Trophoblast cell (in vitro differentiated cells and primary cell): Measurements from ENCODE around the gene ANKRD60.
A peak's percentile ranks its signal among the peaks of the same experiment; 100 is the strongest.

Experiments used
- DNase-seq, 2 donors: peaks; one replicate each; pipeline ENCODE4 v3.0.0-alpha.2; 2016
- H2AFZ ChIP-seq: 2 replicates; pipeline ENCODE4 v1.6.1; 2013; ENCODE audit warnings: low read length, moderate library complexity, mild to moderate bottlenecking; ENCODE audit not compliant: insufficient read depth, poor library complexity
- H2AK5ac ChIP-seq: 2 replicates; pipeline ENCODE4 v1.6.1; 2013; ENCODE audit warnings: mild to moderate bottlenecking, low read length
- H2BK120ac ChIP-seq: 2 replicates; pipeline ENCODE4 v1.6.1; 2013; ENCODE audit warnings: low read length, mild to moderate bottlenecking, moderate library complexity; ENCODE audit not compliant: insufficient read depth, poor library complexity
- H2BK12ac ChIP-seq: 2 replicates; pipeline ENCODE4 v1.6.1; 2013; ENCODE audit warnings: mild to moderate bottlenecking, low read length, moderate library complexity
- H2BK5ac ChIP-seq: 2 replicates; pipeline ENCODE4 v1.6.1; 2013; ENCODE audit warnings: low read length, low read depth, moderate library complexity, mild to moderate bottlenecking; ENCODE audit not compliant: poor library complexity
- H3K14ac ChIP-seq: 2 replicates; pipeline ENCODE4 v1.6.1; 2013; ENCODE audit warnings: mild to moderate bottlenecking, low read length
- H3K18ac ChIP-seq: 2 replicates; pipeline ENCODE4 v1.6.1; 2013; ENCODE audit warnings: mild to moderate bottlenecking, low read length
- H3K23ac ChIP-seq: 2 replicates; pipeline ENCODE4 v1.6.1; 2013; ENCODE audit warnings: low read length
- H3K27ac ChIP-seq: 2 replicates; pipeline ENCODE4 v1.5.1; 2013; ENCODE audit warnings: low read depth, mild to moderate bottlenecking, inconsistent platforms, low read length, moderate library complexity
- H3K27me3 ChIP-seq: 2 replicates; pipeline ENCODE4 v1.6.1; 2013; ENCODE audit warnings: inconsistent platforms, mild to moderate bottlenecking, low read length, moderate library complexity; ENCODE audit not compliant: insufficient read depth
- H3K36me3 ChIP-seq, 2 experiments: 1 replicate in 1 of 2; 2 replicates in 1 of 2; pipeline ENCODE4 v1.6.1; 2013; ENCODE audit warnings: low read length in 2 of 2, mild to moderate bottlenecking in 2 of 2, moderate library complexity in 1 of 2; ENCODE audit not compliant: insufficient read depth in 2 of 2, control insufficient read depth in 1 of 2
- H3K4ac ChIP-seq: 2 replicates; pipeline ENCODE4 v1.6.1; 2013; ENCODE audit warnings: low read depth, mild to moderate bottlenecking, low read length, moderate library complexity
- H3K4me1 ChIP-seq, 2 experiments: 1 replicate in 1 of 2; 2 replicates in 1 of 2; pipeline ENCODE4 v1.6.1; 2013; ENCODE audit warnings: low read length in 2 of 2, mild to moderate bottlenecking in 2 of 2, moderate library complexity in 1 of 2; ENCODE audit not compliant: insufficient read depth in 2 of 2, control insufficient read depth in 1 of 2
- H3K4me2 ChIP-seq: 2 replicates; pipeline ENCODE4 v1.6.1; 2013; ENCODE audit warnings: inconsistent platforms, mild to moderate bottlenecking, low read length, moderate library complexity
- H3K4me3 ChIP-seq: 2 replicates; pipeline ENCODE4 v1.5.1; 2013; ENCODE audit warnings: mild to moderate bottlenecking, low read depth, low read length, inconsistent platforms
- H3K79me1 ChIP-seq: one replicate; pipeline ENCODE4 v1.6.1; 2013; ENCODE audit warnings: low read length
- H3K79me2 ChIP-seq: 2 replicates; pipeline ENCODE4 v1.6.1; 2013; ENCODE audit warnings: low read length, mild to moderate bottlenecking; ENCODE audit not compliant: control insufficient read depth, insufficient read depth, poor library complexity
- H3K9ac ChIP-seq: 2 replicates; pipeline ENCODE4 v1.6.1; 2013; ENCODE audit warnings: mild to moderate bottlenecking, low read length
- H3K9me3 ChIP-seq: 2 replicates; pipeline ENCODE4 v1.6.1; 2013; ENCODE audit warnings: low read depth, mild to moderate bottlenecking, control low read depth, inconsistent platforms, low read length; ENCODE audit not compliant: insufficient read depth
- H4K12ac ChIP-seq: 2 replicates; pipeline ENCODE4 v1.6.1; 2013; ENCODE audit warnings: low read depth, mild to moderate bottlenecking, low read length, moderate library complexity
- H4K8ac ChIP-seq: 2 replicates; pipeline ENCODE4 v1.6.1; 2013; ENCODE audit warnings: low read depth, mild to moderate bottlenecking, low read length, moderate library complexity
- H4K91ac ChIP-seq: one replicate; pipeline ENCODE4 v1.6.1; 2013; ENCODE audit warnings: low read depth, mild to moderate bottlenecking, low read length, moderate library complexity
- WGBS: extraction: QIAGEN DNeasy Blood & Tissue Kit; methylation state at CpG from one replicate; pipeline ENCODE4 v1.1.7; 2013; ENCODE audit warnings: missing lambda C conversion rate; ENCODE audit not compliant: insufficient read length, insufficient coverage; ENCODE audit errors: extremely low coverage; 5-methylcytosine and 5-hydroxymethylcytosine counted together

ANKRD60 gene

DNA sequence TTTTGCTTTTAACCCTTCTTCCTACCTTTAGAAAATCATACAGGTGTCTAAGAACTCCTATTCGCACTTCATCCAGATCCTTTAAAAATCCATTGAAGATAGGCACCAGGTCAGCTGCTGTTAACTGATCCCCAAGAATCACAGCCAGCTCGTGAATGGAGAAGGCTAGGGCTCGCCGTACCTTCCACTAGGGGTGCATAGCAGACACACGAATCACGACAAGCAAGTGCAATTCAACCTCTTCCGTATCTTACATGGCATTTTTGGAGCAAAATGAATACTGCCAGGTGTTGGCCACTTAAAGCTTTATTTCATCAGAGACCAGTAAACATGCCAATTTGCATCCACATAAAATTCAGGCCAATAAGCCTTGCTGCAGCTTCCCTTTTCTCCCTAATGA is 10.8 kb upstream of the ANKRD60 start:
- Histone ChIP-seq H3K79me2 (no peaks in the 10 kb centered on the region), H3K27ac (no peak overlapping the region), H3K79me1 (no peaks in the 10 kb centered on the region), H3K23ac (no peak overlapping the region), H3K27me3 (no peaks in the 10 kb centered on the region), H3K4me2 (no peak overlapping the region), H4K8ac (no peak overlapping the region), H3K9ac (no peak overlapping the region), H3K9me3 (no peaks in the 10 kb centered on the region), H3K4ac (no peak overlapping the region), H4K91ac (no peak overlapping the region), H2BK12ac (no peak overlapping the region), H3K36me3 (peaks cover 9 to 14% of the 10 kb centered on the region in 2 experiments), H3K4me1 (peaks cover 0 to 3% of the 10 kb centered on the region in 2 experiments), H3K18ac (no peak overlapping the region), H3K4me3 (no peak overlapping the region), H2BK5ac (no peak overlapping the region), H2AK5ac (no peak overlapping the region), H3K14ac (no peak overlapping the region), H2BK120ac (no peak overlapping the region), H2AFZ (no peak overlapping the region), H4K12ac (no peak overlapping the region)
- no CpG with 5 or more reads among the region's 7 CpGs for WGBS
- no peak for DNase-seq

DNA sequence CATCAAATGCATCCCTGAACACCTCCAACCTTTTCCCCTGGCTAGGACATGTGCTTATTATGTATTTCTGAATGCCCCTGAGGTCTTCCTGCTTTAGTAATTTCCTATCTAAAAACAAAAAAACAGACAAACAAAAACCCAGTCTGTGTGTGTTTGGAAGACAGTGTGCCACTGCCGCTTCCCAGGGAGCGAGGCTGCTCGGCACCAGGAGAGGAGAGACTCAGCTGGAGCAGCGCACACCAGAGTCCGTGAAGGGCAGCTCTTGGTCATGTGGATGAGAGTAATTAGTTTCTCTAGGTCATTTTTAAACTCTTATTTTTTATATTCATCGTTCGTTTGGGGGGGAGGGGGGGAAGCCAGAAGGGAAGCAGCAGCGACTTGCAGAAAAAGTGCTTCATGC is 10.0 kb upstream of the ANKRD60 start:
- H3K4ac ChIP-seq: no peak overlapping the region
- no peak overlapping the region for H2AFZ ChIP-seq
- no peak overlapping the region for H4K8ac ChIP-seq
- H3K27me3 ChIP-seq: no peaks in the 10 kb centered on the region
- H4K12ac ChIP-seq: no peak overlapping the region
- no peak overlapping the region for H2BK12ac ChIP-seq
- no peak overlapping the region for H4K91ac ChIP-seq
- H3K9ac ChIP-seq: no peak overlapping the region
- no peak for DNase-seq
- H3K4me3 ChIP-seq: no peak overlapping the region
- peaks cover 9 to 14% of the 10 kb centered on the region in 2 experiments for H3K36me3 ChIP-seq
- H3K14ac ChIP-seq: no peak overlapping the region
- no peak overlapping the region for H2AK5ac ChIP-seq
- H3K4me1 ChIP-seq: peaks cover 0 to 3% of the 10 kb centered on the region in 2 experiments
- no peak overlapping the region for H3K4me2 ChIP-seq
- no peak overlapping the region for H2BK120ac ChIP-seq
- WGBS: no CpG with 5 or more reads among the region's 8 CpGs
- no peak overlapping the region for H2BK5ac ChIP-seq
- H3K79me2 ChIP-seq: no peaks in the 10 kb centered on the region
- no peak overlapping the region for H3K23ac ChIP-seq
- no peak overlapping the region for H3K18ac ChIP-seq
- H3K9me3 ChIP-seq: no peaks in the 10 kb centered on the region
- no peak overlapping the region for H3K27ac ChIP-seq
- H3K79me1 ChIP-seq: no peaks in the 10 kb centered on the region

DNA sequence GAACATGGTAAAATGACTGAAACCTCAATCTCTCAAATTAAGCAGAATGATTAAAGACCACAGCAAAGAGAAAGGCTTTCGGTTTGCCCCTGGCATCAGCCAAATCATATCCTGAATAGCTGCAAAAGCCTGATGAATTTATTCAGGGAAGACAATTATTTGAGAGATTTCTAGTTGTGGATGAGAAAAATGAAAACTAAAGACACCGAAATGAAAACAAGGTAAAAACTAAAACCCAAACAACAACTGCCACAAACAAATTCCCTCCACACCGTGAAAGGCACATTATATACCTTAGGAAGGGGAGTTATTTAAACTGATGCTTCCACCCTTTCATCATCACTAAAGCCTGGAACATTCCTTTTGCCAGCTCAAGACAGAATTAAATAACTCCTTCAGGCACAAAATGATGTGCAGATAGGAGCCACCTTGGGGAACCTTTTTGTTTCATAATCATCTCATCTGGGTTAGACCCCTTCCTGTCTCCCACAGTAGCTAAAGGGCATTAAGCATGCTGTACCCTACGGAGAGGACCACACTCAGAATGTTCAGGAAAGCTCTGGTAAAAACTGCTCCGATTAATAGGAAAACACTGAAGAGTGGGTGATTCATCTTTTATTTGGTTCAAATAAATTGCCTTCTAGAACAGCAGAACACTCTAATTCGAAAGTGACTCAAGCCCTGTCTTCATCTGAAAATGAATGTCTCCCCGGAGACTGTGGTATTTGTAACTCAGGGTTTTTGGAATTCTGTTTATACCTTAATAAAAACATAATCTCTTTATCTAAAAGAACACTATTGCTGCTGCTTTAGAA is 9.1 kb upstream of the ANKRD60 start:
- Histone ChIP-seq H3K23ac (no peak overlapping the region), H4K8ac (no peak overlapping the region), H3K4me1 (peaks cover 0 to 3% of the 10 kb centered on the region in 2 experiments), H3K27ac (no peak overlapping the region), H3K18ac (no peak overlapping the region), H3K9me3 (peaks cover 1% of the 10 kb centered on the region), H2AK5ac (no peak overlapping the region), H3K4me3 (no peak overlapping the region), H2BK5ac (no peak overlapping the region), H2AFZ (no peak overlapping the region), H3K36me3 (peaks cover 2 to 11% of the 10 kb centered on the region in 2 experiments), H3K4me2 (no peak overlapping the region), H3K79me1 (no peaks in the 10 kb centered on the region), H4K91ac (no peak overlapping the region), H2BK120ac (no peak overlapping the region), H3K79me2 (no peaks in the 10 kb centered on the region), H3K4ac (no peak overlapping the region), H3K14ac (no peak overlapping the region), H4K12ac (no peak overlapping the region), H3K9ac (no peak overlapping the region), H2BK12ac (no peak overlapping the region), H3K27me3 (no peaks in the 10 kb centered on the region)
- WGBS: no CpG with 5 or more reads among the region's 7 CpGs
- peak in 1 of 2 donors; percentile 26 for DNase-seq

DNA sequence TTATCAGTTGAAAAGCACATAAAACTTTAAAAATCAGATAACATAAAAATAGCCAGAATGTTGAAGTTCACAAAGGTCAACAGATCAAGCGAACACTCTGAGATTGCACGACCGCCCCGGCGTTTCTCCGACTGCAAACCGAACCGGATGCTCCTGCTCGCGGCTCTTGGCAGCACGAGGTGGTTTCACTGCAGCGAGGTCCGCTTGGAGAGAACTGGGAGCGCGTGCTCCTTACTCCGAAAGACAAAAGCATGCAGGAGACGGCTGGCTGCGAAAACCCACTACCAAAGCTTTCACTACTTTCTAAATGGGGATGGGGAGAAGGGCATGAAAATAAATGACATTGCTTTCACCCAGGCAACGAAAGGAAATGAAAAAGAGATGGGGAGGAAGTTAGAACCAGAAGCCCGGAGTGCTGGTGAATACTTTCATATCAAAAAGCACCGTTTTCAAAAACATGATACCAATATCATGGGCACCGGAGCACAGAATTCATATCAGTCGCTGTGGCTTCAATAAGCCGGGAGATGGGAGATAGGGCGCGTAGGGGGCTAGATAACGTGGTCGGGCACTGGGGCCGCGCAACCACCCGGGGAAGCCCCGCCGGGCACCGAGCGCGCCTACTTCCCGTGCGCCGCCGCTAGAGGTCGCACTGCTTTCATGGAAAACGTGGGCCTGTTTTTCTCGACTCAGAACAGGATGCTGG is 8.3 kb upstream of the ANKRD60 start:
- Histone ChIP-seq H4K12ac (no peak overlapping the region), H3K4me3 (peak overlapping the region; percentile 45), H3K23ac (no peak overlapping the region), H2BK5ac (no peak overlapping the region), H3K14ac (no peak overlapping the region), H3K4me2 (peak overlapping the region; percentile 95), H3K27me3 (no peaks in the 10 kb centered on the region), H3K4me1 (peaks cover 0 to 3% of the 10 kb centered on the region in 2 experiments), H3K4ac (no peak overlapping the region), H3K79me2 (no peaks in the 10 kb centered on the region), H3K9ac (no peak overlapping the region), H3K9me3 (peaks cover 2% of the 10 kb centered on the region), H3K27ac (no peak overlapping the region), H4K8ac (no peak overlapping the region), H2AK5ac (no peak overlapping the region), H4K91ac (no peak overlapping the region), H3K18ac (no peak overlapping the region), H3K36me3 (peaks cover 2 to 12% of the 10 kb centered on the region in 2 experiments), H2BK12ac (no peak overlapping the region), H2BK120ac (no peak overlapping the region), H2AFZ (no peak overlapping the region), H3K79me1 (no peaks in the 10 kb centered on the region)
- peak; percentile 32 to 80 for DNase-seq
- WGBS: no CpG with 5 or more reads among the region's 43 CpGs
